Measurements from ENCODE around the gene HABP4. TPM values are rescaled to one million over a fixed set of nuclear protein-coding genes. Genes with fewer than 3 reads are reported as not detected.

Gene HABP4
- total and polyA plus RNA-seq, 4 donors = 1.1 to 4.0 (median 2.9) TPM

- peaks cover 0 to 3% (median 0%) of the 10 kb centered on the region in 4 donors for H3K4me1 ChIP-seq (ENCODE audit: control insufficient read depth in 4 of 4, insufficient read depth in 4 of 4, low read length in 3 of 4)
- no peaks in the 10 kb centered on the region for H3K27me3 ChIP-seq (ENCODE audit: control insufficient read depth in 4 of 4, insufficient read depth in 4 of 4, low read length in 3 of 4)
- no peak overlapping the region for H3K9ac ChIP-seq (ENCODE audit: low read depth in 1 of 2, low read length in 2 of 2)
- H3K4me3 ChIP-seq (ENCODE audit: low read depth in 1 of 3, low read length in 3 of 3) = no peak overlapping the region
- H3K36me3 ChIP-seq (ENCODE audit: control insufficient read depth in 4 of 4, insufficient read depth in 3 of 4, low read depth in 1 of 4, low read length in 3 of 4) = peaks cover 2 to 29% (median 18%) of the 10 kb centered on the region in 4 donors
- H3K27ac ChIP-seq (ENCODE audit: low read depth in 1 of 2, low read length in 2 of 2) = no peak overlapping the region
- no peak for TF ChIP-seq CTCF (IDR thresholded peaks at IDR 0.05; ENCODE audit: low read depth, low read length, missing input control)
- no peak for TF ChIP-seq ZBTB33 (IDR thresholded peaks at IDR 0.05)
- TF ChIP-seq SP1 (IDR thresholded peaks at IDR 0.05) = no peak
- no peak for TF ChIP-seq RXRA (IDR thresholded peaks at IDR 0.05)
- no peak for TF ChIP-seq YY1 (IDR thresholded peaks at IDR 0.05)
- TF ChIP-seq HNF4A (conservative IDR thresholded peaks at IDR 0.05) = no peak
- TF ChIP-seq EGR1 (IDR thresholded peaks at IDR 0.05; ENCODE audit: low read depth in 2 of 2) = no peak
- no peak for TF ChIP-seq RAD21 (IDR thresholded peaks at IDR 0.05)
- TF ChIP-seq JUND (IDR thresholded peaks at IDR 0.05) = no peak
- no peak for TF ChIP-seq MAX (IDR thresholded peaks at IDR 0.05)
- TF ChIP-seq ATF3 (IDR thresholded peaks at IDR 0.05) = no peak
- no peak for TF ChIP-seq FOXA2 (IDR thresholded peaks at IDR 0.05)
- no peak for TF ChIP-seq TAF1 (conservative IDR thresholded peaks at IDR 0.05)
- WGBS = 95% methylated on average over 5 of the region's 5 CpGs
- DNase-seq (ENCODE audit: low spot score) = no peak
- H3K9me3 ChIP-seq (ENCODE audit: control insufficient read depth in 4 of 4, low read length in 3 of 4) = no peaks in the 10 kb centered on the region
These were observed 63.7 kb downstream of the HABP4 start for GRCh38 chr9:96513622-96514021.

GRCh38 chr9:96514108-96514799, 64.3 kb downstream of the HABP4 start:
- no peaks in the 10 kb centered on the region for H3K9me3 ChIP-seq (ENCODE audit: control insufficient read depth in 4 of 4, low read length in 3 of 4)
- no peaks in the 10 kb centered on the region for H3K27me3 ChIP-seq (ENCODE audit: control insufficient read depth in 4 of 4, insufficient read depth in 4 of 4, low read length in 3 of 4)
- no peak for DNase-seq (ENCODE audit: low spot score)
- H3K27ac ChIP-seq (ENCODE audit: low read depth in 1 of 2, low read length in 2 of 2) = no peak overlapping the region
- no peak overlapping the region for H3K4me3 ChIP-seq (ENCODE audit: low read depth in 1 of 3, low read length in 3 of 3)
- H3K36me3 ChIP-seq (ENCODE audit: control insufficient read depth in 4 of 4, insufficient read depth in 3 of 4, low read depth in 1 of 4, low read length in 3 of 4) = peaks cover 2 to 27% (median 15%) of the 10 kb centered on the region in 4 donors
- WGBS = 92% methylated on average over 9 of the region's 9 CpGs
- peaks cover 0 to 3% (median 0%) of the 10 kb centered on the region in 4 donors for H3K4me1 ChIP-seq (ENCODE audit: control insufficient read depth in 4 of 4, insufficient read depth in 4 of 4, low read length in 3 of 4)
- TF ChIP-seq MAX (IDR thresholded peaks at IDR 0.05) (no peak), RAD21 (IDR thresholded peaks at IDR 0.05) (no peak), HNF4A (conservative IDR thresholded peaks at IDR 0.05) (no peak), TAF1 (conservative IDR thresholded peaks at IDR 0.05) (no peak), RXRA (IDR thresholded peaks at IDR 0.05) (no peak), ZBTB33 (IDR thresholded peaks at IDR 0.05) (no peak), CTCF (IDR thresholded peaks at IDR 0.05; ENCODE audit: low read depth, low read length, missing input control) (no peak), GABPA (IDR thresholded peaks at IDR 0.05 in 1 of 2, conservative IDR thresholded peaks at IDR 0.05 in 1 of 2) (no peak), FOXA2 (IDR thresholded peaks at IDR 0.05) (no peak), EGR1 (IDR thresholded peaks at IDR 0.05; ENCODE audit: low read depth in 2 of 2) (no peak), YY1 (IDR thresholded peaks at IDR 0.05) (no peak), FOXA1 (IDR thresholded peaks at IDR 0.05) (no peak), NR2F2 (IDR thresholded peaks at IDR 0.05) (no peak), HNF4G (IDR thresholded peaks at IDR 0.05) (no peak)
- H3K9ac ChIP-seq (ENCODE audit: low read depth in 1 of 2, low read length in 2 of 2) = no peak overlapping the region

All from liver (tissue), 9 donors.